Stimulated activated CD4-positive, alpha-beta T cell treated with anti-CD3 and anti-CD28 coated beads, Interleukin-12 subunit alpha, Interleukin-12 subunit beta, amount 100 ng/mL, for 48 hours (primary cell): Measurements from ENCODE around the gene IFNA10.
"Not testable (repeated sequence)": the region's sequence is repeated elsewhere in the genome, so short reads cannot be mapped to it uniquely, and the experiment has no call there.

ENCODE experiments used
- DNase-seq, 3 donors: peaks; one replicate each; pipeline ENCODE4 v3.0.0-alpha.2; 2020; ENCODE audit warnings: low read depth in 2 of 3, low spot score in 1 of 3

IFNA10 gene

GRCh38 chr9:21194867-21195776, 11.8 kb downstream of the IFNA10 start:
- peak; percentile 11 to 54 (median 12) for DNase-seq

- not testable (repeated sequence) for DNase-seq
Observed at GRCh38 chr9:21187487-21187886, 19.5 kb downstream of the IFNA10 start, which contains the start of gene IFNA4. Gene IFNA4, minus strand, starts transcription at chr9:21187587. Its CDS starts 56 bp downstream, at chr9:21187531.

- DNase-seq = not testable (repeated sequence)
Observed at GRCh38 chr9:21182810-21183736, 23.9 kb downstream of the IFNA10 start.

- DNase-seq = no peak
Observed at GRCh38 chr9:21174671-21175070, 32.3 kb downstream of the IFNA10 start.

- no peak for DNase-seq
Observed at GRCh38 chr9:21172156-21172555, 34.8 kb downstream of the IFNA10 start.

- DNase-seq = no peak
Observed at GRCh38 chr9:21171351-21171750, 35.6 kb downstream of the IFNA10 start.

- not testable (repeated sequence) for DNase-seq
Observed at GRCh38 chr9:21166560-21166959, 40.4 kb downstream of the IFNA10 start, which contains the start of gene IFNA21. Gene IFNA21, minus strand, starts transcription at chr9:21166660. Its CDS starts 48 bp downstream, at chr9:21166612.

- DNase-seq = no peak
Observed at GRCh38 chr9:21165516-21165915, 41.4 kb downstream of the IFNA10 start.

GRCh38 chr9:21160178-21160577, 46.8 kb downstream of the IFNA10 start:
- DNase-seq = no peak
